HEK293 (cell line): ENCODE results near the gene POLR1G.
"Not testable (repeated sequence)": the region's sequence is repeated elsewhere in the genome, so short reads cannot be mapped to it uniquely, and the experiment has no call there.

Experiments
- CTCF ChIA-PET: fragments of 350-600 bp; formaldehyde crosslinking; extraction: SDS; loops from one replicate; lab custom pipeline; 2021; ENCODE audit warnings: antibody characterized with exemption; lab: Yijun Ruan, JAX
- POLR2A ChIA-PET: fragments of 300-600 bp; formaldehyde crosslinking; extraction: SDS; loops from one replicate; lab custom pipeline; 2020; ENCODE audit warnings: antibody characterized with exemption, inconsistent platforms; lab: Yijun Ruan, JAX
- H3K27ac ChIP-seq: fragments of 200-500 bp; sonication (Bioruptor generic); 2 replicates; pipeline ENCODE4 v1.5.1; 2014; ENCODE audit warnings: low read depth, low read length, control low read depth, inconsistent platforms; ENCODE audit errors: extremely low read depth
- H3K36me3 ChIP-seq, 2 experiments: fragments of 200-500 bp in 1 of 2; sonication (Bioruptor generic) in 1 of 2; 1 replicate in 1 of 2; 2 replicates in 1 of 2; pipeline ENCODE4 v1.5.1; 2014 to 2017; ENCODE audit warnings: inconsistent platforms in 2 of 2, low read length in 2 of 2; ENCODE audit not compliant: control insufficient read depth in 2 of 2, insufficient read depth in 1 of 2
- H3K4me1 ChIP-seq: fragments of 200-500 bp; sonication (Bioruptor generic); 2 replicates; pipeline ENCODE4 v1.5.1; 2014; ENCODE audit warnings: mild to moderate bottlenecking, low read length, inconsistent platforms; ENCODE audit not compliant: control insufficient read depth, insufficient read depth
- H3K4me3 ChIP-seq: 2 replicates; pipeline ENCODE4 v1.5.1; 2011; ENCODE audit warnings: low read depth, mild to moderate bottlenecking, control low read depth, low read length, moderate library complexity
- H3K9me3 ChIP-seq: fragments of 200-500 bp; sonication (Bioruptor generic); 2 replicates; pipeline ENCODE4 v1.5.1; 2014; ENCODE audit warnings: low read depth, low read length, inconsistent platforms; ENCODE audit not compliant: control insufficient read depth, insufficient read depth
- ATF2 ChIP-seq: fragments of 450-650 bp; formaldehyde crosslinking; IDR thresholded peaks from 2 replicates; pipeline ENCODE4 v1.5.1; 2016; ENCODE audit warnings: missing biosample characterization, missing genetic modification characterization, low read depth
- CTCF ChIP-seq: fragments of 450-650 bp; formaldehyde crosslinking; IDR thresholded peaks from 2 replicates; pipeline ENCODE4 v1.5.1; 2016; ENCODE audit warnings: missing biosample characterization, missing genetic modification characterization
- EGR2 ChIP-seq: fragments of 450-650 bp; formaldehyde crosslinking; IDR thresholded peaks from 2 replicates; pipeline ENCODE4 v1.5.1; 2016; ENCODE audit warnings: low read depth, missing biosample characterization, missing genetic modification characterization
- GLIS2 ChIP-seq: fragments of 450-650 bp; formaldehyde crosslinking; IDR thresholded peaks from 2 replicates; pipeline ENCODE4 v1.5.1; 2016; ENCODE audit warnings: missing biosample characterization, missing genetic modification characterization
- HIC1 ChIP-seq: fragments of 450-650 bp; formaldehyde crosslinking; IDR thresholded peaks from 2 replicates; pipeline ENCODE4 v1.5.1; 2016; ENCODE audit warnings: missing biosample characterization, missing genetic modification characterization
- HOXA7 ChIP-seq: sonication (generic); formaldehyde crosslinking; IDR thresholded peaks from 2 replicates; pipeline ENCODE4 v1.8.1; 2022; ENCODE audit warnings: missing genetic modification reagents, borderline replicate concordance
- KLF16 ChIP-seq: fragments of 450-650 bp; formaldehyde crosslinking; IDR thresholded peaks from 2 replicates; pipeline ENCODE4 v1.5.1; 2017; ENCODE audit warnings: missing biosample characterization, missing genetic modification characterization
- MZF1 ChIP-seq: fragments of 450-650 bp; formaldehyde crosslinking; IDR thresholded peaks from 2 replicates; pipeline ENCODE4 v1.5.1; 2017; ENCODE audit warnings: missing biosample characterization, missing genetic modification characterization, borderline replicate concordance
- SP3 ChIP-seq: fragments of 450-650 bp; formaldehyde crosslinking; IDR thresholded peaks from 2 replicates; pipeline ENCODE4 v1.5.1; 2016; ENCODE audit warnings: missing biosample characterization, missing genetic modification characterization
- SP7 ChIP-seq: fragments of 450-650 bp; formaldehyde crosslinking; IDR thresholded peaks from 2 replicates; pipeline ENCODE4 v1.5.1; 2016; ENCODE audit warnings: missing biosample characterization, missing genetic modification characterization
- TSHZ1 ChIP-seq: fragments of 450-650 bp; formaldehyde crosslinking; IDR thresholded peaks from 2 replicates; pipeline ENCODE4 v1.5.1; 2016; ENCODE audit warnings: missing biosample characterization, missing genetic modification characterization, borderline replicate concordance
- YY2 ChIP-seq: fragments of 450-650 bp; formaldehyde crosslinking; IDR thresholded peaks from 2 replicates; pipeline ENCODE4 v1.5.1; 2016; ENCODE audit warnings: missing biosample characterization, missing genetic modification characterization
- ZBTB8A ChIP-seq: fragments of 450-650 bp; formaldehyde crosslinking; IDR thresholded peaks from 2 replicates; pipeline ENCODE4 v1.5.1; 2016; ENCODE audit warnings: missing biosample characterization, missing genetic modification characterization
- ZFP3 ChIP-seq: fragments of 450-650 bp; formaldehyde crosslinking; IDR thresholded peaks from 2 replicates; pipeline ENCODE4 v1.5.1; 2016; ENCODE audit warnings: low read depth, missing biosample characterization, missing genetic modification characterization
- ZNF335 ChIP-seq: fragments of 450-650 bp; formaldehyde crosslinking; conservative IDR thresholded peaks from 2 replicates; pipeline ENCODE4 v1.5.1; 2016; ENCODE audit warnings: missing biosample characterization, missing genetic modification characterization
- ZNF501 ChIP-seq: fragments of 450-650 bp; formaldehyde crosslinking; IDR thresholded peaks from 2 replicates; pipeline ENCODE4 v1.5.1; 2016; ENCODE audit warnings: missing biosample characterization, missing genetic modification characterization
- ZNF600 ChIP-seq: fragments of 450-650 bp; formaldehyde crosslinking; IDR thresholded peaks from 2 replicates; pipeline ENCODE4 v1.5.1; 2016; ENCODE audit warnings: missing biosample characterization, missing genetic modification characterization
- ZNF76 ChIP-seq: fragments of 450-650 bp; formaldehyde crosslinking; IDR thresholded peaks from 2 replicates; pipeline ENCODE4; 2016; ENCODE audit warnings: low read depth, missing biosample characterization, missing genetic modification characterization, borderline replicate concordance

POLR1G gene

GRCh38 chr19:45405435-45406225 lies 814 bp upstream of the POLR1G start (continued):
- TF ChIP-seq MZF1 (no peak), ZNF501 (tag by site-specific recombination) (0 out of 2 replicates have a peak, but pooled peaks have one; percentile 6), ZNF335 (peak; percentile 87), GLIS2 (tag by site-specific recombination) (peak; percentile 75), EGR2 (peak; percentile 72), KLF16 (tag by site-specific recombination) (peak; percentile 85), ZBTB8A (tag by site-specific recombination) (peak; percentile 56; the same call in 1 of the 2 replicates), ZNF76 (peak; percentile 95), SP3 (tag by site-specific recombination) (peak; percentile 89; the same call in 1 of the 2 replicates), ZFP3 (tag by site-specific recombination) (no peak), HIC1 (tag by site-specific recombination) (peak; percentile 34; the same call in 1 of the 2 replicates), ZNF600 (tag by site-specific recombination) (0 out of 2 replicates have a peak, but pooled peaks have one; percentile 7)

GRCh38 chr19:45407091-45407375 lies 589 bp downstream of the POLR1G start:
- Histone ChIP-seq H3K27ac (peak overlapping the region; percentile 96; the same call in 1 of the 2 replicates), H3K4me1 (0 out of 2 replicates have a peak, but pooled peaks cover 7% of the 10 kb centered on the region), H3K36me3 (peaks cover 0 to 15% of the 10 kb centered on the region in 2 experiments; a peak in 2 of 3 replicates), H3K4me3 (peak overlapping the region; percentile 82), H3K9me3 (no peaks in the 10 kb centered on the region)
- POLR2A ChIA-PET, result interaction anchor here (1.0 kb wide), 2 partner anchors 16 to 33 kb away, joined by 3 to 6 read pairs; partner anchors contain the start of gene ERCC1
- no peak for TF ChIP-seq SP7
- CTCF ChIA-PET, result interaction anchor here (1.0 kb wide), 2 partner anchors 72 to 79 kb away, joined by 4 to 6 read pairs; no protein-coding TSS in a partner anchor

GRCh38 chr19:45407585-45407984 lies 1.1 kb downstream of the POLR1G start:
- not testable (repeated sequence) for H3K27ac ChIP-seq, H3K4me1 ChIP-seq, H3K9me3 ChIP-seq
- H3K36me3 ChIP-seq, result peaks cover 4 to 15% of the 10 kb centered on the region in 2 experiments; a peak in 2 of 3 replicates
- H3K4me3 ChIP-seq, result peak overlapping the region; percentile 82; the same call in 1 of the 2 replicates
- ChIA-PET POLR2A (interaction anchor here (1.0 kb wide), 2 partner anchors 16 to 32 kb away, joined by 3 to 6 read pairs; partner anchors contain the start of gene ERCC1), CTCF (interaction anchor here (1.0 kb wide), 2 partner anchors 71 to 79 kb away, joined by 4 to 6 read pairs; no protein-coding TSS in a partner anchor)

- Histone ChIP-seq H3K36me3 (peaks cover 9 to 19% of the 10 kb centered on the region in 2 experiments; a peak in 2 of 3 replicates), H3K27ac (no peak overlapping the region), H3K4me3 (no peak overlapping the region), H3K9me3 (no peaks in the 10 kb centered on the region), H3K4me1 (0 out of 2 replicates have a peak, but pooled peaks cover 4% of the 10 kb centered on the region)
- ChIA-PET CTCF (interaction anchor here (0.6 to 1.0 kb wide), 3 partner anchors 65 to 1934 kb away, joined by 3 to 6 read pairs (median 4); no protein-coding TSS in a partner anchor), POLR2A (no interaction called here)
- no peak for TF ChIP-seq HOXA7
- TF ChIP-seq CTCF (tag by site-specific recombination), result no peak
- TF ChIP-seq YY2 (tag by site-specific recombination), result no peak
- TF ChIP-seq TSHZ1, result no peak
- TF ChIP-seq ATF2 (tag by site-specific recombination), result no peak
These were observed 1.7 kb downstream of the POLR1G start for GRCh38 chr19:45408121-45408520.
